Activated naive CD8-positive, alpha-beta T cell treated with anti-CD3 and anti-CD28 coated beads for 36 hours (primary cell): ENCODE data around the gene NOL4L. TPM values are rescaled to one million over a fixed set of nuclear protein-coding genes. Genes with fewer than 3 reads are reported as not detected.
"Not testable (repeated sequence)": the region's sequence is repeated elsewhere in the genome, so short reads cannot be mapped to it uniquely, and the experiment has no call there.

Experiments
- DNase-seq: peaks from one replicate; pipeline ENCODE4 v3.0.0; 2021
- H3K27ac Mint-ChIP-seq: one replicate; pipeline ENCODE4 v1.8.0; 2022; ENCODE audit warnings: mild to moderate bottlenecking, moderate library complexity, mixed read lengths
- H3K27me3 Mint-ChIP-seq: one replicate; pipeline ENCODE4 v1.8.0; 2022; ENCODE audit warnings: mild to moderate bottlenecking, mixed read lengths
- H3K36me3 Mint-ChIP-seq: one replicate; pipeline ENCODE4 v1.8.0; 2021; ENCODE audit warnings: mild to moderate bottlenecking, mixed read lengths
- H3K4me1 Mint-ChIP-seq: one replicate; pipeline ENCODE4 v1.8.0; 2021; ENCODE audit warnings: mixed read lengths
- H3K4me3 Mint-ChIP-seq: one replicate; pipeline ENCODE4 v1.8.0; 2022; ENCODE audit warnings: mild to moderate bottlenecking, moderate library complexity, mixed read lengths
- H3K9me3 Mint-ChIP-seq: one replicate; pipeline ENCODE4 v1.8.0; 2022; ENCODE audit warnings: mixed read lengths
- total RNA-seq, 2 experiments: library from RNA; stranded (reverse); gene quantifications; one replicate each; pipeline ENCODE4 v1.2.3, GENCODE V29; 2021

The NOL4L gene
- total RNA-seq, 2 experiments from 2014 or later = 15.9 TPM

DNA sequence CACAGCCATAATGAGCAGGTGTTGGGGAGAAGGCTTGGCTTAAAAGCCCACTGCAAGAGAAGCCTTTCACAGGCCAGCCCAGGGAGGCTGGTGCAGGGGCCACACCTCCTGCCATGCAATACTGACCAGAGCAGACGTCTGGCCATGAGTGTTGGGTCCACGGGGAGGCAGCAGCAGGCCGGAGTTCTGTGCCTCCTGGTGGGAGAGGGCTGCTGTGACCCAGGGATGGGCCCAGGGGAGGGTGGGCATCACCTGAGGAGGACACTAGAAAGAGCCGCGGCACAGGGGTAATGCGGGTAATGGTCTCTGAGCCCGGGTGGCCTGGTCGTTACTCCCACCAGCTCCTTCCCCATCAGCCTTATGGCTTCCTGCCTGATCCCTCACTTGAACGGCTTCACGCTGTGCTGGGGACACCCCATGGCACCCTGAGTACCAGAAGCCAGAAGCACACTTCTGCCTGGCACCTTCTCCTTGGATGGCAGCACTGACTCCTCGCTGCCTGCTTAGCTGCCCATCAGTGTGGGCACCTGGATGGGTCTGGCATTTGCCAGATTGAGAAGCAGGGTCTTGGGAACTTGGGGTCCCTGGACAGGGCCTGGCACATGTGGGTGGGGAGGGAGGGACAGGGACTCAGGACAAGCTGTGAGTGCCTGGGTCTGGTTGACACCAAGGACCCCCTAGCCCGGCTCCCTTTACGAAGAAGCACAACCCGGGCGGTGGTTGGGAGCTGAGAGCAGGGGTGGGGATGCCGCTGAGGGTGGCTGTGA is 118.2 kb downstream of the NOL4L start:
- Mint-ChIP-seq H3K4me1 (peaks cover 7% of the 10 kb centered on the region), H3K36me3 (no peaks in the 10 kb centered on the region), H3K9me3 (no peaks in the 10 kb centered on the region), H3K27ac (no peak overlapping the region), H3K4me3 (no peak overlapping the region), H3K27me3 (no peaks in the 10 kb centered on the region)
- no peak for DNase-seq

DNA sequence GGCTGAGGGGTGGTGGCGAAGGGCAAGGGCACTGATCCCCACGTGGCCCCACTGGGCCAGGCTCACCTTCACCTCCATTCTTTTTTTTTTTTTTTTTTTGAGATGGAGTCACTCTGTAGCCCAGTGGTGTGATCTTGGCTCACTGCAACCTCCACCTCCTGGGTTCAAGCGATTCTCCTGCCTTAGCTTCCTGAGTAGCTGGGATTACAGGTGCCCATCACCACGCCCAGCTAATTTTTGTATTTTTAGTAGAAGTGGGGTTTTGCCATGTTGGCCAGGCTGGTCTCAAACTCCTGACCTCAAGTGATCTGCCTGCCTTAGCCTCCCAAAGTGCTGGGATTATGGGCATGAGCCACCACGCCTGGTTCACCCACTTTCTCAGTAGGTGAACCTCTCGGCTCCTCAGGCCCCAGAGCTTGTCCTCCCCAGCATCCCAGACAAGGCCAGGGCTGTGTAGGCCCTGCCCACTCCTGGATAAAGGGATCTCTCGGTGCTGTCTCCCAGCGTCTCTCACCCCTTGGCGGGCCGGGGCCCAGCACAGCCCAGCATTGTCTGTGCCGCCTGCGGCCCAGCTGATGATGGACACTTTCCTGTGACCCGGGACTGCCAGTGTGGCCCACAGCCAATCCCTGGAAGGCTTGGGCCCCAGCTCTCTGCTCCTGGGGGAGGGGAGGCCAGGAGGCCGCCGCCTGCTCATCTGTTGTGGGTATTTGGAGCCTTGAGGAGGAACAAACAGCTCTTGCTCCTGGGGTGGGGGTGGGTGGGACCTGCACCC is 119.0 kb downstream of the NOL4L start:
- not testable (repeated sequence) for H3K36me3 Mint-ChIP-seq, H3K9me3 Mint-ChIP-seq, H3K4me3 Mint-ChIP-seq, H3K27me3 Mint-ChIP-seq, DNase-seq, H3K4me1 Mint-ChIP-seq
- H3K27ac Mint-ChIP-seq = peak overlapping the region; percentile 29

- Mint-ChIP-seq H3K4me3 (no peak overlapping the region), H3K9me3 (no peaks in the 10 kb centered on the region), H3K36me3 (no peaks in the 10 kb centered on the region), H3K27ac (no peak overlapping the region), H3K27me3 (no peaks in the 10 kb centered on the region), H3K4me1 (peaks cover 4% of the 10 kb centered on the region)
- DNase-seq = no peak
Measured at GRCh38 chr20:32465092-32465900, 119.8 kb downstream of the NOL4L start.

- no peaks in the 10 kb centered on the region for H3K9me3 Mint-ChIP-seq
- no peak overlapping the region for H3K4me3 Mint-ChIP-seq
- no peaks in the 10 kb centered on the region for H3K27me3 Mint-ChIP-seq
- no peak overlapping the region for H3K27ac Mint-ChIP-seq
- no peak for DNase-seq
- no peaks in the 10 kb centered on the region for H3K4me1 Mint-ChIP-seq
- H3K36me3 Mint-ChIP-seq = no peaks in the 10 kb centered on the region
Measured at GRCh38 chr20:32464401-32465091, 120.6 kb downstream of the NOL4L start.

DNA sequence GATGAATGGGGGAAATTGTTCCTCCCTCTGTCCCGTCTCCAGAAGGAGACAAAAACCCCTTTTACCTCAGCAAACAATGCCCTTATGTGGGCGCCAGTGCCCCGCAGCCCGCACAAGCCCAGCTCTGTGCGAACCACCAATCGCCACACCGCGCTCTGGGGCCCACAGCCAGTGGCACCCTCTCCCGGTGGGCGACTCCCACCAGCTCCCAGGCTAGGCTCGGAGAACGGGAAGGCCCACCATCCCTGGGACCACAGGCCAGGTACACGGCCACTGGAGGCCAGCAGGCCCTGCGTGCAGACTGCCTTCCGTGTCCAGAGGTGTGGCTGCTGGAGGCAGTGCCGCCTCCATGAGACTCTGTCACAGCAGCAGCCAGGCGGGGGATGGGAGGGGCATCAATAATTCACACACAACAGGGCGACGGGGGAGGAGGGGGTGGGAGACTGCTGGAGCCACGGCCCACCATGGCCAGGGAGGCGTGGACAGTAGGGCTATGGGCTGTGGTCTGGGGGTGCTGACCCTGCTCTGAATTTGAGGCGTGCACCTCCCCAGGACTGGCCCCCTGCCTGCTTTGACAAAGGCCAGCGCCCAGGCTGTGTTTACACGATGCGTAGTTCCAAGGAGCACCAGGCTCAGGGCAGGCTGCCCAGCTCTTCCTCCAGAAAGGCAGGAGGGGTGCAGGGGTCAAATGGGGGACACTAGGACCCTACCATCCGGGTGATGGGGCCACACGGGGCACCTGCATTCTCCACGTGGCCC is 121.3 kb downstream of the NOL4L start:
- DNase-seq = no peak
- no peaks in the 10 kb centered on the region for H3K27me3 Mint-ChIP-seq
- no peaks in the 10 kb centered on the region for H3K9me3 Mint-ChIP-seq
- no peaks in the 10 kb centered on the region for H3K4me1 Mint-ChIP-seq
- H3K4me3 Mint-ChIP-seq = no peak overlapping the region
- no peaks in the 10 kb centered on the region for H3K36me3 Mint-ChIP-seq
- no peak overlapping the region for H3K27ac Mint-ChIP-seq

GRCh38 chr20:32462900-32463641 is 122.1 kb downstream of the NOL4L start:
- H3K27ac Mint-ChIP-seq = no peak overlapping the region
- H3K4me3 Mint-ChIP-seq = no peak overlapping the region
- peaks cover under 1% of the 10 kb centered on the region for H3K4me1 Mint-ChIP-seq
- no peaks in the 10 kb centered on the region for H3K36me3 Mint-ChIP-seq
- no peaks in the 10 kb centered on the region for H3K27me3 Mint-ChIP-seq
- DNase-seq = no peak
- H3K9me3 Mint-ChIP-seq = no peaks in the 10 kb centered on the region

DNA sequence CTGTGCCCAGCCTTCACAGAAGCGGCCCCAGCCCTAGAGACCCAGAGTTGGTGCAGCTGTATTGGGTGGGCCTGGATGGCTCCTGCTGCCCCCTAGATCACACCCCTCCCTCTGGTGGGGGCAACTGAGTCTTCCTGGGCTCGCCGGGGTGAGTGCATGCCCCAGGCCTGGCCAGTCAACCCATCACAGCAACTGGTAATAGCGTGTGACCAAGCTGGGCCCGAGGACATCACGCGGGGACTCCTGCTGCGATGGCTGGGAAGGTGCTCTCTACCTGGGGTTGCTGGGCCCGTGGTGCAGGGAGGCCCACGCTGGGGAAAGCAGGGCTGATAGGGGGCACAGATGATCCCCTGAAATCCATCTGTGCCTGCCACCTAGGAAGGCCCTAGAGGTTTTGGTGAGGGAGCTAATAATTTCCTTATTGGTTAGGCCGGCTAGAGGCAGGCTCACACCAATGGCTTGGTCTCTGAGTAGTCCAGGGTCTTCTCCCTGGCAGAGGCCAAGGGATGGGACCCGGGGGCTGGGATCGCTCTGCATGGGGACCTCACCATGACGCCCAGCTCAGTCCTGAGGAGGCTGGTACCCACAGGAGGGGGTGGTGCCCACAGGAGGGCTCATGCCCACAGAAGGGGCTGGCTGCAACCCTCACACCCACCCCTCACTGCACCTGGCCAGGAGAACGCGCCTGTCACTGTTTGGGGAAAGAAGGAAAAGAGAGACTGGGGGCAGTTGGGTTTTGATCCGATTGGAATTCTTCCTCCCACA is 123.1 kb downstream of the NOL4L start:
- H3K36me3 Mint-ChIP-seq = no peaks in the 10 kb centered on the region
- DNase-seq = no peak
- H3K4me1 Mint-ChIP-seq = peaks cover 1% of the 10 kb centered on the region
- H3K9me3 Mint-ChIP-seq = no peaks in the 10 kb centered on the region
- no peak overlapping the region for H3K27ac Mint-ChIP-seq
- H3K27me3 Mint-ChIP-seq = no peaks in the 10 kb centered on the region
- no peak overlapping the region for H3K4me3 Mint-ChIP-seq

DNA sequence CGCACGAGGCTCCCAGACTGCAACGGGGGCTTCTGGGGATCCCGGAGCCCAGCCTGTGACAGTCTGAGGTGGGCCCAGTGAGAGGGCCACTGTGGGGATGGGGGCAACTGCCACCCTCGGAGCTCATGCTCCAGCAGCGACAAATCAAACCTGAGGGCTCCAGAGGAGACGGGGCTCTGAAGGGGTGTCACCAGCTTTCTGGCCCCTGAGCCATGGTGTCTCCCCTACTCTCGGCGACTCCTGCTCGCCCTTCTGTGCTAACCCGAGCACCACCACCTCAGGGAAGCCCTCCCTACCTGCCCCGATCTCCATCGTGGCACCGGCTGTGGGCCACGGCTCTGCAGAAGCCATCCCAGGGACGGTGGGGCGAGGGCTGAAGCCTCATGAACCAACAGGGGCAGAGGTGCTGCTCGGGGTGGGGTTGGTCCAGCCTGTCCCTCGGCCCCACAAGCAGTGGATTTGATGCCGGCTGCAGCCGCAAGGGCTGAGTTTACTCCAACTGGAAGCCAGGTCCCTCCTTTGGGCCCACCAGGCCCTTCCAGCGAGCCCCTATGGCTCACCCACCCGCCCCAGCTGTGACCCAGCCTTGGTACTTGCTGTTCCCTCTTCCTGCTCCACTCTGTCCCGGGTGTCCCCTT is 124.3 kb downstream of the NOL4L start:
- Mint-ChIP-seq H3K9me3 (no peaks in the 10 kb centered on the region), H3K27me3 (no peaks in the 10 kb centered on the region), H3K36me3 (no peaks in the 10 kb centered on the region), H3K27ac (no peak overlapping the region), H3K4me1 (peaks cover 1% of the 10 kb centered on the region), H3K4me3 (no peak overlapping the region)
- DNase-seq = no peak

- peaks cover 1% of the 10 kb centered on the region for H3K4me1 Mint-ChIP-seq
- DNase-seq = no peak
- no peak overlapping the region for H3K4me3 Mint-ChIP-seq
- H3K9me3 Mint-ChIP-seq = no peaks in the 10 kb centered on the region
- no peaks in the 10 kb centered on the region for H3K27me3 Mint-ChIP-seq
- no peak overlapping the region for H3K27ac Mint-ChIP-seq
- H3K36me3 Mint-ChIP-seq = no peaks in the 10 kb centered on the region
Measured at GRCh38 chr20:32460231-32460630, 124.9 kb downstream of the NOL4L start.

GRCh38 chr20:32458837-32459220 is 126.3 kb downstream of the NOL4L start:
- no peak for DNase-seq
- no peaks in the 10 kb centered on the region for H3K27me3 Mint-ChIP-seq
- H3K27ac Mint-ChIP-seq = no peak overlapping the region
- H3K9me3 Mint-ChIP-seq = no peaks in the 10 kb centered on the region
- peaks cover 1% of the 10 kb centered on the region for H3K4me1 Mint-ChIP-seq
- no peak overlapping the region for H3K4me3 Mint-ChIP-seq
- H3K36me3 Mint-ChIP-seq = no peaks in the 10 kb centered on the region

- Mint-ChIP-seq H3K9me3 (no peaks in the 10 kb centered on the region), H3K4me1 (peaks cover 3% of the 10 kb centered on the region), H3K27me3 (no peaks in the 10 kb centered on the region), H3K36me3 (no peaks in the 10 kb centered on the region), H3K27ac (no peak overlapping the region), H3K4me3 (no peak overlapping the region)
- no peak for DNase-seq
Measured at GRCh38 chr20:32458061-32458836, 126.9 kb downstream of the NOL4L start.

DNA sequence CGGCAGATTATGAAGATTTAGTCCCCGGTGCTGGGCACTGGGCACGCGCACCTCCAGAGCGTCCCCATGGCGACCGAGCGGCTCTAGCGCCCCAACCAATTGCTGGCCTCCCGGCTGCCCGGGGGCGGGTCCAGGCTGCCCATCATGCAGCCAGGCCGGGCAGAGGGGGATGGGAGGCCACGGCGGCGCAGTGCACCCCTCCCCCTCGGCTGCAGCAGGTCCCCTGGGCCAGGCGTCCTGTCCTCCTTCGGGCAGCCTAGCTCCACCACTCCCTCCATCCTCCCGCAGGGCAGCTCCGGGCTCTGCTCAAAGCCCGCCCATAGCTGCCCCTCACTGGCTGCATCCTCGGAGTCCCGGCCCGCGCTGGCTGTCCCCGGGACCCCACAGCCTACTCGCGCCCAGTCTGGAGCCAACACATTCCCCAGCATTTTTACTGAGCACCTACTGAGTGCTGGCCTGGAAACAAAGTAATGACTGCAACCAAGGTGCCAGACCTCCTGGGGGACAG is 127.6 kb downstream of the NOL4L start:
- no peak for DNase-seq
- Mint-ChIP-seq H3K36me3 (peaks cover 3% of the 10 kb centered on the region), H3K9me3 (no peaks in the 10 kb centered on the region), H3K27ac (no peak overlapping the region), H3K4me1 (peaks cover 6% of the 10 kb centered on the region), H3K4me3 (no peak overlapping the region), H3K27me3 (no peaks in the 10 kb centered on the region)
